C4-2B (cell line): ENCODE measurements around the gene SPIB.

Experiments used
- ZFX ChIP-seq: fragments of 450-650 bp; IDR thresholded peaks from 2 replicates; pipeline ENCODE4 v1.6.1; 2017
- TF ChIP-seq, protein P1 (sequence below): fragments of 450-650 bp; conservative IDR thresholded peaks from 2 replicates; pipeline ENCODE4 v1.5.1; 2017; ENCODE audit warnings: mild to moderate bottlenecking

DNA sequence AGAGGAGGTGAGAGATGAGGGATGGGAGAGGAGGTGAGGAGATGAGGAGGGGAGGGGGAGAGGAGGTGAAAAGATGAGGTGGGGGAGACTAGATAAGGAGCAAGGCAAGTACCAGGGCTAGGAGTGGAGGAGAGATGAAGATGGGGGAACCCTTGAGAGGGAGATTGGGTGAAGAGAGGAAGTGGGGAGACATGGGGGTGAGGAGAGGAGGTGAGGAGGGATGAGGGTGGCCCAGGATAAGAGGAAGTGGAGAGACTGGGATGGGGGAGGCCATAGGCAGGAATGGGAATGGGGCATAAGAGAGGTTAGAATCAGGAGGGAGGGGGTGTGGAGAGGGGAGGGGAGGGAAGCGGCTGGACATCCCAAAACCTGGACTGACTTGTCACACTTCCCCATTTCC, 40.9 kb downstream of the SPIB start:
- TF ChIP-seq, protein P1, sequence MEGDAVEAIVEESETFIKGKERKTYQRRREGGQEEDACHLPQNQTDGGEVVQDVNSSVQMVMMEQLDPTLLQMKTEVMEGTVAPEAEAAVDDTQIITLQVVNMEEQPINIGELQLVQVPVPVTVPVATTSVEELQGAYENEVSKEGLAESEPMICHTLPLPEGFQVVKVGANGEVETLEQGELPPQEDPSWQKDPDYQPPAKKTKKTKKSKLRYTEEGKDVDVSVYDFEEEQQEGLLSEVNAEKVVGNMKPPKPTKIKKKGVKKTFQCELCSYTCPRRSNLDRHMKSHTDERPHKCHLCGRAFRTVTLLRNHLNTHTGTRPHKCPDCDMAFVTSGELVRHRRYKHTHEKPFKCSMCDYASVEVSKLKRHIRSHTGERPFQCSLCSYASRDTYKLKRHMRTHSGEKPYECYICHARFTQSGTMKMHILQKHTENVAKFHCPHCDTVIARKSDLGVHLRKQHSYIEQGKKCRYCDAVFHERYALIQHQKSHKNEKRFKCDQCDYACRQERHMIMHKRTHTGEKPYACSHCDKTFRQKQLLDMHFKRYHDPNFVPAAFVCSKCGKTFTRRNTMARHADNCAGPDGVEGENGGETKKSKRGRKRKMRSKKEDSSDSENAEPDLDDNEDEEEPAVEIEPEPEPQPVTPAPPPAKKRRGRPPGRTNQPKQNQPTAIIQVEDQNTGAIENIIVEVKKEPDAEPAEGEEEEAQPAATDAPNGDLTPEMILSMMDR, result no peak
- TF ChIP-seq ZFX, result no peak
